ENCODE data around the gene MYBPC1. TPM values are rescaled to one million over a fixed set of nuclear protein-coding genes. Genes with fewer than 3 reads are reported as not detected.

MYBPC1 gene
- total and polyA plus RNA-seq, 2 of the 13 experiments (the other 11 are each of a cell fraction or from before 2014, with no cell fraction given) = 0.31 to 0.53 TPM

DNA sequence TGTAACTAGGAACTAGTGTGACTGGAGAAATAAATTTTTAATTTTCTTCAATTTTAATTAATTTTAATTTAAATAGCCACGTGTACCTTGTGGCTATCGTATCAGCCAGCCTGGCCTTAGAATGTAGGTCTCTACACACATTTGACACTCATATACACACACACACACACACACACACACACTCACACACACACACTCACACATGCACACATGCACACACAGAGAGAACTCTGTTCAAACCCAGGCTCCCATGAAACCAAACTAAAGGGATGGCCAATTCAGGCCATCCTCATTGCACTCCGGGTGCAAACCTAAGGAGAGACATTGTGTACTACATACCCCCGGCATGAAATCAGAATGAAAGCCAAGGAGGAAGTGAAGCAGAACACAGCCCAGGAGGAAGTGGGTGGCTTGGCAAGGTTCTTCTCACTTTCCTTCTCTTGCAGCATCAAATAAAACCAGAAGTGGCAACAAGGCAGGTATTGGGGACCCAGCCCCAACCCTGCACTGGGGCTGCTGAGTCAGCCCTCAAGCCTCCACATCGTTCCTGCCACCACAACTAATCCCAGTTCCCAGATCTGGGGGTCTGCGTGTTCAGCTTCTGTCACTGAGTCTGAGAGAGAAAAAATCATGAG, 76.5 kb downstream of the MYBPC1 start:
- TF ChIP-seq, protein P1, sequence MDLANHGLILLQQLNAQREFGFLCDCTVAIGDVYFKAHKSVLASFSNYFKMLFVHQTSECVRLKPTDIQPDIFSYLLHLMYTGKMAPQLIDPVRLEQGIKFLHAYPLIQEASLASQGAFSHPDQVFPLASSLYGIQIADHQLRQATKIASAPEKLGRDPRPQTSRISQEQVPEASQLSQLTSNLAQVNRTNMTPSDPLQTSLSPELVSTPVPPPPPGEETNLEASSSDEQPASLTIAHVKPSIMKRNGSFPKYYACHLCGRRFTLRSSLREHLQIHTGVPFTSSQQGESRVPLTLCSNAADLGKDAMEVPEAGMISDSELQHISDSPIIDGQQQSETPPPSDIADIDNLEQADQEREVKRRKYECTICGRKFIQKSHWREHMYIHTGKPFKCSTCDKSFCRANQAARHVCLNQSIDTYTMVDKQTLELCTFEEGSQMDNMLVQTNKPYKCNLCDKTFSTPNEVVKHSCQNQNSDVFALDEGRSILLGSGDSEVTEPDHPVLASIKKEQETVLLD (CRISPR knock-in tag; IDR thresholded peaks at IDR 0.05; ENCODE audit: low read depth) = no peak
- TF ChIP-seq ZFY (CRISPR knock-in tag; IDR thresholded peaks at IDR 0.05) (no peak), ZSCAN21 (CRISPR knock-in tag; IDR thresholded peaks at IDR 0.05; ENCODE audit: borderline replicate concordance) (0 out of 2 replicates have a peak, but pooled peaks have one; percentile 11), ZSCAN29 (CRISPR knock-in tag; conservative IDR thresholded peaks at IDR 0.05) (0 out of 2 replicates have a peak, but pooled peaks have one; percentile 8)
- TF ChIP-seq, protein P2, sequence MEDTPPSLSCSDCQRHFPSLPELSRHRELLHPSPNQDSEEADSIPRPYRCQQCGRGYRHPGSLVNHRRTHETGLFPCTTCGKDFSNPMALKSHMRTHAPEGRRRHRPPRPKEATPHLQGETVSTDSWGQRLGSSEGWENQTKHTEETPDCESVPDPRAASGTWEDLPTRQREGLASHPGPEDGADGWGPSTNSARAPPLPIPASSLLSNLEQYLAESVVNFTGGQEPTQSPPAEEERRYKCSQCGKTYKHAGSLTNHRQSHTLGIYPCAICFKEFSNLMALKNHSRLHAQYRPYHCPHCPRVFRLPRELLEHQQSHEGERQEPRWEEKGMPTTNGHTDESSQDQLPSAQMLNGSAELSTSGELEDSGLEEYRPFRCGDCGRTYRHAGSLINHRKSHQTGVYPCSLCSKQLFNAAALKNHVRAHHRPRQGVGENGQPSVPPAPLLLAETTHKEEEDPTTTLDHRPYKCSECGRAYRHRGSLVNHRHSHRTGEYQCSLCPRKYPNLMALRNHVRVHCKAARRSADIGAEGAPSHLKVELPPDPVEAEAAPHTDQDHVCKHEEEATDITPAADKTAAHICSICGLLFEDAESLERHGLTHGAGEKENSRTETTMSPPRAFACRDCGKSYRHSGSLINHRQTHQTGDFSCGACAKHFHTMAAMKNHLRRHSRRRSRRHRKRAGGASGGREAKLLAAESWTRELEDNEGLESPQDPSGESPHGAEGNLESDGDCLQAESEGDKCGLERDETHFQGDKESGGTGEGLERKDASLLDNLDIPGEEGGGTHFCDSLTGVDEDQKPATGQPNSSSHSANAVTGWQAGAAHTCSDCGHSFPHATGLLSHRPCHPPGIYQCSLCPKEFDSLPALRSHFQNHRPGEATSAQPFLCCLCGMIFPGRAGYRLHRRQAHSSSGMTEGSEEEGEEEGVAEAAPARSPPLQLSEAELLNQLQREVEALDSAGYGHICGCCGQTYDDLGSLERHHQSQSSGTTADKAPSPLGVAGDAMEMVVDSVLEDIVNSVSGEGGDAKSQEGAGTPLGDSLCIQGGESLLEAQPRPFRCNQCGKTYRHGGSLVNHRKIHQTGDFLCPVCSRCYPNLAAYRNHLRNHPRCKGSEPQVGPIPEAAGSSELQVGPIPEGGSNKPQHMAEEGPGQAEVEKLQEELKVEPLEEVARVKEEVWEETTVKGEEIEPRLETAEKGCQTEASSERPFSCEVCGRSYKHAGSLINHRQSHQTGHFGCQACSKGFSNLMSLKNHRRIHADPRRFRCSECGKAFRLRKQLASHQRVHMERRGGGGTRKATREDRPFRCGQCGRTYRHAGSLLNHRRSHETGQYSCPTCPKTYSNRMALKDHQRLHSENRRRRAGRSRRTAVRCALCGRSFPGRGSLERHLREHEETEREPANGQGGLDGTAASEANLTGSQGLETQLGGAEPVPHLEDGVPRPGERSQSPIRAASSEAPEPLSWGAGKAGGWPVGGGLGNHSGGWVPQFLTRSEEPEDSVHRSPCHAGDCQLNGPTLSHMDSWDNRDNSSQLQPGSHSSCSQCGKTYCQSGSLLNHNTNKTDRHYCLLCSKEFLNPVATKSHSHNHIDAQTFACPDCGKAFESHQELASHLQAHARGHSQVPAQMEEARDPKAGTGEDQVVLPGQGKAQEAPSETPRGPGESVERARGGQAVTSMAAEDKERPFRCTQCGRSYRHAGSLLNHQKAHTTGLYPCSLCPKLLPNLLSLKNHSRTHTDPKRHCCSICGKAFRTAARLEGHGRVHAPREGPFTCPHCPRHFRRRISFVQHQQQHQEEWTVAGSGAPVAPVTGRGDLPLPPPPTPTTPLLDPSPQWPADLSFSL (CRISPR knock-in tag; IDR thresholded peaks at IDR 0.05) = peak; percentile 66; the same call in 1 of the 2 replicates
- H3K27ac ChIP-seq (ENCODE audit: extremely low read length, insufficient read depth, low read length) = peak overlapping the region; percentile 18
- H2AFZ ChIP-seq (ENCODE audit: low read length) = peak overlapping the region; percentile 20
- peak overlapping the region in 2 of 3 experiments; percentile 31 to 37; a peak in 2 of 6 replicates for H3K4me3 ChIP-seq (replicated peaks in 1 of 3; ENCODE audit: insufficient read depth in 1 of 3, low read depth in 2 of 3, low read length in 3 of 3)
- CTCF ChIA-PET (ENCODE audit: low intra/inter-chr PET ratio, low total read pairs) = interaction anchor here (1.0 kb wide), 1 partner anchor 27 kb away, joined by 3 read pairs; no protein-coding TSS in a partner anchor
- H3K4me2 ChIP-seq (ENCODE audit: low read depth, low read length) = peak overlapping the region; percentile 67
- FAIRE-seq (no peak), DNase-seq (ENCODE audit: low spot score) (no peak), ATAC-seq (no peak; the same call in 2 of the 3 replicates)
- no peaks in the 10 kb centered on the region for H3K36me3 ChIP-seq (replicated peaks in 1 of 2; ENCODE audit: control insufficient read depth in 1 of 2, insufficient read depth in 2 of 2, low read length in 2 of 2)
- intact Hi-C loops (cut with micrococcal nuclease; ENCODE audit: unreplicated experiment) = loop anchor here (2.0 to 5.0 kb wide), 2 partner anchors 26 to 41 kb away; partner anchors contain the start of gene CHPT1
- peak overlapping the region; percentile 36; the same call in 1 of the 2 replicates for H3K9ac ChIP-seq (ENCODE audit: insufficient read depth, low read depth, low read length)
- WGBS (ENCODE audit: low lambda C conversion rate) = 56% methylated on average over 6 of the region's 6 CpGs
- no TSS peak for BruUV-seq (replicated peaks)
- no peaks in the 10 kb centered on the region for H4K20me1 ChIP-seq (ENCODE audit: insufficient read depth, low read length)
- peaks cover 76% of the 10 kb centered on the region for H3K4me1 ChIP-seq (ENCODE audit: insufficient read depth, low read length)
- H3K27me3 ChIP-seq (ENCODE audit: control insufficient read depth in 1 of 2, insufficient read depth in 2 of 2, low read length in 2 of 2) = no peaks in the 10 kb centered on the region
- H3K9me3 ChIP-seq (ENCODE audit: low read length) = no peaks in the 10 kb centered on the region
- in situ Hi-C loops (cut with HindIII; ENCODE audit: extremely low pct_ligation_motif_present, low pct_unique_long_range_greater_than_20kb) = no loop called here
- POLR2A ChIA-PET = interaction anchor here (1.1 to 1.2 kb wide), 2 partner anchors 27 to 55 kb away, joined by 3 to 6 read pairs; no protein-coding TSS in a partner anchor
- no peaks in the 10 kb centered on the region for H3K79me2 ChIP-seq (ENCODE audit: insufficient read depth, low read length)
